Measurements from ENCODE around the gene ATXN1.

The ATXN1 gene

DNA sequence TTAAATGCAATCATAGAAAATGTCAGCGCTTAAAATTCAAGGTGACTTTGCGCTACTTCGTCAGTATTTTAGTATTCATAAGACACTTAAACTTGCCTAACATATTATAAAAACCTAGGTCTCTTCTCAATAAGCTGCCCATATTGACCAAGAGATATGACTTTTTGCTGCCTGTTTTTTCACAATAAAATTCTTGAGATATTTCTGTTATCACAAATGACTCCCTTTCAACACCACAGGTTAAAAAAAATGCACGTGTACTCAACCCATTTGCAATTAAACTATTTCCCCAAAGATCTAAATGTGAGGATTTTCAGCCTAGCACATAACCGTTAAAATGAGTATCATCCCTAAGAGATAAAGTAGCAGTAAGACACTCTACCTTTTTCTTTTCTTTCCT is 10.7 kb downstream of the ATXN1 start:
- no peak for DNase-seq
- in situ Hi-C loops (cut with HindIII; ENCODE audit: low pct_ligation_motif_present, low pct_unique_long_range_greater_than_20kb, low sequenced_read_pairs) = no loop called here

GRCh38 chr6:16749516-16750485 is 11.5 kb downstream of the ATXN1 start:
- in situ Hi-C loops (cut with HindIII; ENCODE audit: low pct_ligation_motif_present, low pct_unique_long_range_greater_than_20kb, low sequenced_read_pairs) = no loop called here
- DNase-seq = no peak

GRCh38 chr6:16748025-16748319 is 13.3 kb downstream of the ATXN1 start:
- in situ Hi-C loops (cut with HindIII; ENCODE audit: low pct_ligation_motif_present, low pct_unique_long_range_greater_than_20kb, low sequenced_read_pairs) = no loop called here

GRCh38 chr6:16747232-16748024 is 13.8 kb downstream of the ATXN1 start:
- peak; percentile 48 for DNase-seq
- in situ Hi-C loops (cut with HindIII; ENCODE audit: low pct_ligation_motif_present, low pct_unique_long_range_greater_than_20kb, low sequenced_read_pairs) = no loop called here

More at GRCh38 chr6:16748025-16748319, 13.3 kb downstream of the ATXN1 start:
- DNase-seq = no peak

DNA sequence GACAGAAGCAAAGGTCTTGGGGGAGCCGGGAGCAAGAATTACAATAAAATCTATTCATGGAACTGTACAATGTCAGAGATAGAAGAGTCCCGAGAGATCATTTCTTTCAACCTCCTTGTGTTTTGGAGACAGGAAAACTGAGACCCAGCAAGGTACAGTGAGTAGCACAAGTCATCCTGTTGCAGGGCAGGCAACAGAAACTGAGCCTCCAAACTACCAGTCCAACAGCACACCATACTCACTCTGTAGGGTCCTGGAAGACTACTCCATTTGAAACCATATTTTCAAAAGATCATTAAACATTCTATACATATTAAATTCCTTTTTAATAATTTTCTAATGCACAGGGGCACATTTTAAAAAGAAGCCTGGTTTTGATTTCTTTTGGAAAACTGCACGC is 14.4 kb downstream of the ATXN1 start:
- in situ Hi-C loops (cut with HindIII; ENCODE audit: low pct_ligation_motif_present, low pct_unique_long_range_greater_than_20kb, low sequenced_read_pairs) = no loop called here
- no peak for DNase-seq

- DNase-seq = no peak
- in situ Hi-C loops (cut with HindIII; ENCODE audit: low pct_ligation_motif_present, low pct_unique_long_range_greater_than_20kb, low sequenced_read_pairs) = no loop called here
Measured at GRCh38 chr6:16746401-16746800, 14.9 kb downstream of the ATXN1 start.

GRCh38 chr6:16743664-16744210 is 17.5 kb downstream of the ATXN1 start:
- in situ Hi-C loops (cut with HindIII; ENCODE audit: low pct_ligation_motif_present, low pct_unique_long_range_greater_than_20kb, low sequenced_read_pairs) = no loop called here
- no peak for DNase-seq

DNA sequence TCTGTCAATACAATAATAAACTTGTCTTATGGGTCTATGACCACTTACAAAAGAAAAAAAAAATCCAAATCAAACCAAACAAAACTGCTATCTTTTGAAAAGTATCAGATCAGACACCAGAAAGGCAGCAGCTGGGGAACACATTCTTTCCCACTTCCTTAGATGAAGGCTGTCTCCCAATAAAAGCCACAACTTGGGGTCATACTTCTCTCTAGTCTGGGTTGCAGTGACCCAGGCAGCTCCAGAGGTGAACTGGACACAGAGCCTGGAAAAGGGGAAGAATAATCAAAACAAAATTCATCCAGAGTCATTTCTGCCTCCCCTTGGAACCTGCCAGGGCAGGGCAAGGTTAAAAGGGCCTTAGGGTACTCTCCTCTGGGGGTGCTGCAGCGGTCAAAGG is 19.1 kb downstream of the ATXN1 start:
- in situ Hi-C loops (cut with HindIII; ENCODE audit: low pct_ligation_motif_present, low pct_unique_long_range_greater_than_20kb, low sequenced_read_pairs) = no loop called here
- no peak for DNase-seq

DNA sequence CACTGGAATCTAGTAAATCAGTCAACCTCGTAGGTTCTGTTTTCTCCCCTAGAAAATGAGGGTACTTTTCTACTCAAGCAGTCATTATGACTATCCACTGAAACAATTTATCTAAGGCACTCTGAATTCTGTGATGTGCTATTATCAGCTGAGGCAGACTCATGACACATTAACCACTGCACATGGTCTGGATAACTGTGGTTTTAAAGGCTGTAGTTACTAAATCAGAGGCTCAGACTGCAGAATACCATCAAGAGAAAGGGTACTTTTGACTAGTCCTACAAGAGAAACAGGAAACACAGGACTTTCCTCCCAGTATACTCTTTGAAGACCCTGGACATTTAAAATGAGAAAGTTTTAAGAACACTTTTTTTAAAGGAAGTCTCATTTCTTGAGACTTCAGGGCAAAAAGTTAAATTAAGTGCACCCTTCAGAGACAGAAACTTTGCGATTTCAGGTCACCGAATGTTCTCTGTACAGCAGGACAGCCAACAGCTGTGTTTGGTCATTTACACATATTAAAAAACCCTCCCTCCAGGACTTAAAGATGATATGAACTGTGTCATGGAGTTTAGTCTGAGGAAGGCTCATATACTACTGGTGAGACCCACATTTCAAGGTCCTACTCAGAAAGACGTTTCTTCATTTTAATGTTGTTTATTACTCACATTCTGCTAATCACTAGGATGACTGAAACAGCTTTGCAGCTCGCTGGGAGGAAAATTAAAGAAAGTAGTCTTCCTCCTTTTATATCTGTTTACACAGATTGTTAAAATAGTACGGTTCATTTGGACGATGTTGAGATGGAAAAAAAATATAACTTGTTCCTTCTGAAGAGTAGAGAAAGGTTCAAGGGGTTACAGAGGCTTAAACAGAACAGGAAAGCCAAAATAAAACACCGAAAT is 19.9 kb downstream of the ATXN1 start:
- peak; percentile 94 for DNase-seq
- in situ Hi-C loops (cut with HindIII; ENCODE audit: low pct_ligation_motif_present, low pct_unique_long_range_greater_than_20kb, low sequenced_read_pairs) = no loop called here

DNA sequence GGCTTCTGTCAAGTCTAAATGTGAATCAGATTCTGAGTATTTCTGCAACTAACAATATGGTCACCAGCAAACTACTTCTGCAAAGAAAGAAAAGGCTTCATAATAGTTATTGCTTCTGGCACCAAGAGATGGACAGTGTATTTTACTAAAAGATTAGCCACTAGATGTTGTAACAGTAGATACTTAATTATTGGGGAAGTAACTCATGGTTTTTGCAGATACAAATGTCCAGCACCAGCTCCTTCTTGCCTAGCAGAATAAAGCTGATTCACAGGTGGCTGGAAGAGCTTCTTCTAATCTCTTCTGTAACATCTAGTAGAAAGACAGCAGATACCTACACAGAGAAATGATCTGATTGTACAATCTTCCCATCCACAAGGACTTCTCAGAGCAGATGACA is 21.2 kb downstream of the ATXN1 start:
- in situ Hi-C loops (cut with HindIII; ENCODE audit: low pct_ligation_motif_present, low pct_unique_long_range_greater_than_20kb, low sequenced_read_pairs) = no loop called here
- DNase-seq = no peak

GRCh38 chr6:16739329-16739801 is 21.9 kb downstream of the ATXN1 start:
- in situ Hi-C loops (cut with HindIII; ENCODE audit: low pct_ligation_motif_present, low pct_unique_long_range_greater_than_20kb, low sequenced_read_pairs) = no loop called here
- peak; percentile 59 for DNase-seq

DNA sequence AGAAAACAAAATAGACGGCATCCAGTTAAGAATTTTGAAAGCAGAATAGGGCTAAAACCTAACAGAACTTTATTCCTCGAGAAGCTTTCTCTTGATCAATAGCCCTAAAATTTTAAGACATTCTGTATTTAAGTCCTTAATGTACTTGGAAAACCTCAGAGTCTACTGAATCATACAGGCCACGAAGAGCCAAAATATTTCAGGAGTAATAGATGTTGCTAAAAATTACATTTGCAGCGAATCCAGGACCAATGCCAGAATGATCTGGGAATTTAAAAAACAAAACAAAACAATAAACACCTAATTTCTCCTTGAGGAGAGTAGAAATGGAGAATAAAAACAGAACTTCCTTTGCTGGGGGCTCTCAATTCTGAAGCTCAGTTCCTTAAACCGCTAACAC is 23.3 kb downstream of the ATXN1 start:
- DNase-seq = no peak
- in situ Hi-C loops (cut with HindIII; ENCODE audit: low pct_ligation_motif_present, low pct_unique_long_range_greater_than_20kb, low sequenced_read_pairs) = no loop called here

DNA sequence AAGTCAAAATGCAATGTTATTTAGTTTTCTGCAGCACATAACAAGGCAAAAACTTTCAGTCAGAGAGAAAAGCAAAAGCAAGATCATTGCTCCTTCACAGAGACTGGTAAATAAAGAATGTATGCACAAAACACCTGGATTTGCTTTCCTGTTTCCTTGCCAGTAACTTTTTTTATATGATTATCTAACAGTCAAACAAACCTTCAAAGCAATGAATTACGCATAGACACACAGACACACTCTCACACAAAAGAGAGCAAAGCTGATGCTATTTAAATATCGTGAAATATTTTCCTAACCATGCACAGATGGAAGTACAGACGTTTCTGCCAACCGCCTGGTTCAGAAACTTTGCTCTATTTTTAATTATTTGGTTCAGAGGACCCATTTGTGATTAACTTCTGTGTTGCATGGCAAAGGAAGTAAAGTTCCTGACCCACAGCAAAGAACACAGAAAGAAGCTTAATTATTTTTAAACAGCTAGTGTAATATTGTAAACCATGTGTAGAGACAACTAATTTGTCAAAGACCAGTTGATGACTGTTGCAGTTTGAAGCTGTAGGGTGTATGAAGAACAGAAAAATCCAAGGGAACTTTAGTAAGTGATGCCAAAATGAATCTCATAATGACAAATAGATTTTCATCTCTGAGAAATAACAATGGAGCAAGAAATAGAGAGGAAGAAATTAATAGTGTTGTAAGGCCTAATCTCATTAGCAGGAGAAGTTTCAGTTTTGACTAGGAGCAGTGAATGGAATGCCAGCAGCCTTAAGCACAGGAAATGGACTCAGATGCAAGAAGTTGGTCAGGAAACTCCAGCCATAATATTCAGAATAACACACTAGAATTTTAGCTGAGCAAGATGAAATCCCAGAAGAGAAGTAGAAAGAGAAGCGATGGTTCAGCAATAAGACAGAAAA is 24.1 kb downstream of the ATXN1 start:
- in situ Hi-C loops (cut with HindIII; ENCODE audit: low pct_ligation_motif_present, low pct_unique_long_range_greater_than_20kb, low sequenced_read_pairs) = no loop called here
- peak; percentile 41 for DNase-seq

DNA sequence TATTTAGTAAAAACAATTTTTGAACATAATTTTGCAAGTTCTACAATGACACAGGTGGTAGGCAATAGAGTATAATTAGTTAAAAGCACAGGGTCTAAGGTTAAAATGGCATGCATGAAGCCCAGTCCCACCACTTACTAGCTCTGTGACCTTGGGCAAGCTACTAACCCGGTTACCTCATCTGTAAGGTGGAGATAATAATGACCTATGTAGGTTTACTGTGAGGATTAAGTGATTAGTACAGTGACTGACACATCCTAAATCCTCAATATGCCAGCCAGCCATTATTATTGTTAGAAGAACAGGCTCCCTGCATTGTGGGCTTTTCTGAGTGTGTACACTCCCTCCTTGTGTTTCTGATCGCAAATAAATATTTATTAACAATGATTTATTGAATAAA is 26.2 kb downstream of the ATXN1 start:
- in situ Hi-C loops (cut with HindIII; ENCODE audit: low pct_ligation_motif_present, low pct_unique_long_range_greater_than_20kb, low sequenced_read_pairs) = no loop called here
- DNase-seq = no peak

- in situ Hi-C loops (cut with HindIII; ENCODE audit: low pct_ligation_motif_present, low pct_unique_long_range_greater_than_20kb, low sequenced_read_pairs) = no loop called here
- no peak for DNase-seq
Measured at GRCh38 chr6:16733085-16733484, 28.2 kb downstream of the ATXN1 start.

- in situ Hi-C loops (cut with HindIII; ENCODE audit: low pct_ligation_motif_present, low pct_unique_long_range_greater_than_20kb, low sequenced_read_pairs) = no loop called here
Measured at GRCh38 chr6:16731478-16732051, 29.7 kb downstream of the ATXN1 start.

More at GRCh38 chr6:16731478-16732051, 29.7 kb downstream of the ATXN1 start:
- no peak for DNase-seq

All from ACHN (cell line).